GM12873 (cell line): ENCODE results near the gene KRTAP9-3.
"Not testable (repeated sequence)": the region's sequence is repeated elsewhere in the genome, so short reads cannot be mapped to it uniquely, and the experiment has no call there.

Experiments
- CTCF ChIP-seq: IDR thresholded peaks from 2 replicates; pipeline ENCODE4 v1.5.1; 2012; ENCODE audit warnings: low read depth, mild to moderate bottlenecking, moderate library complexity, low read length, control low read depth; ENCODE audit not compliant: insufficient read depth; ENCODE audit errors: missing control alignments

KRTAP9-3 gene

GRCh38 chr17:41230094-41230493, 2.2 kb upstream of the KRTAP9-3 start:
- TF ChIP-seq CTCF: no peak

GRCh38 chr17:41231731-41232130, 518 bp upstream of the KRTAP9-3 start:
- no peak for TF ChIP-seq CTCF

- TF ChIP-seq CTCF: not testable (repeated sequence)
Observed at GRCh38 chr17:41237949-41238437, 5.7 kb downstream of the KRTAP9-3 start, which contains the start of gene KRTAP9-8. TSS of gene KRTAP9-8 (plus strand) at chr17:41237999. CDS start at chr17:41238052, 53 bp downstream.

- not testable (repeated sequence) for TF ChIP-seq CTCF
Observed at GRCh38 chr17:41249637-41250240, 17.5 kb downstream of the KRTAP9-3 start, which contains the start of gene KRTAP9-4. TSS of gene KRTAP9-4 (plus strand) at chr17:41249687. CDS start at chr17:41249721, 34 bp downstream.

GRCh38 chr17:41251261-41251660, 19.0 kb downstream of the KRTAP9-3 start:
- TF ChIP-seq CTCF: no peak

GRCh38 chr17:41254861-41255260, 22.6 kb downstream of the KRTAP9-3 start:
- no peak for TF ChIP-seq CTCF

GRCh38 chr17:41255381-41256290, 23.4 kb downstream of the KRTAP9-3 start, which contains the start of gene KRTAP9-9:
TSS of gene KRTAP9-9 (plus strand) at chr17:41255384.
- TF ChIP-seq CTCF: not testable (repeated sequence)
